Ectodermal cell (in vitro differentiated cells): Measurements from ENCODE around the gene EIF3A.

Experiments used
- H3K27ac ChIP-seq: 2 replicates; pipeline ENCODE4 v1.7.0; 2013; ENCODE audit warnings: mild to moderate bottlenecking, low read depth, low read length; ENCODE audit not compliant: insufficient read depth, poor library complexity, severe bottlenecking
- H3K27me3 ChIP-seq: 2 replicates; pipeline ENCODE4 v1.7.0; 2013; ENCODE audit warnings: mild to moderate bottlenecking, low read length; ENCODE audit not compliant: insufficient read depth, control insufficient read depth, poor library complexity, severe bottlenecking
- H3K36me3 ChIP-seq: one replicate; pipeline ENCODE4 v1.7.0; 2013; ENCODE audit warnings: low read length; ENCODE audit not compliant: control insufficient read depth, insufficient read depth
- H3K4me1 ChIP-seq: one replicate; pipeline ENCODE4 v1.7.0; 2013; ENCODE audit warnings: low read length; ENCODE audit not compliant: control insufficient read depth, insufficient read depth
- H3K4me3 ChIP-seq: 2 replicates; pipeline ENCODE4 v1.7.0; 2013; ENCODE audit warnings: low read depth, low read length, control low read depth; ENCODE audit not compliant: insufficient read depth
- H3K9me3 ChIP-seq: 2 replicates; pipeline ENCODE4 v1.7.0; 2013; ENCODE audit warnings: mild to moderate bottlenecking, low read length, moderate library complexity; ENCODE audit not compliant: control insufficient read depth
- WGBS, 2 experiments: methylation state at CpG; one replicate each; pipeline ENCODE4 v1.1.7; 2013; ENCODE audit warnings: missing lambda C conversion rate in 2 of 2; 5-methylcytosine and 5-hydroxymethylcytosine counted together

EIF3A gene

GRCh38 chr10:119020627-119020946 is 60.0 kb downstream of the EIF3A start:
- no peaks in the 10 kb centered on the region for H3K36me3 ChIP-seq
- no peaks in the 10 kb centered on the region for H3K27me3 ChIP-seq
- 82 to 86% methylated on average over 2 of the region's 2 CpGs for WGBS, 2 experiments
- no peak overlapping the region for H3K27ac ChIP-seq
- H3K4me1 ChIP-seq, result no peaks in the 10 kb centered on the region
- H3K4me3 ChIP-seq, result no peak overlapping the region
- H3K9me3 ChIP-seq, result no peaks in the 10 kb centered on the region

- no peak overlapping the region for H3K4me3 ChIP-seq
- no peaks in the 10 kb centered on the region for H3K27me3 ChIP-seq
- 92 to 97% methylated on average over 3 of the region's 4 CpGs for WGBS, 2 experiments
- no peak overlapping the region for H3K27ac ChIP-seq
- no peaks in the 10 kb centered on the region for H3K9me3 ChIP-seq
- H3K4me1 ChIP-seq, result no peaks in the 10 kb centered on the region
- no peaks in the 10 kb centered on the region for H3K36me3 ChIP-seq
Observed at GRCh38 chr10:119007211-119007574, 73.4 kb downstream of the EIF3A start.

GRCh38 chr10:119006451-119007210 is 74.0 kb downstream of the EIF3A start:
- Histone ChIP-seq H3K4me3 (no peak overlapping the region), H3K27ac (no peak overlapping the region)
- WGBS, 2 experiments, result 85 to 86% methylated on average over 9 of the region's 9 CpGs

GRCh38 chr10:119005362-119006043 is 75.1 kb downstream of the EIF3A start:
- H3K9me3 ChIP-seq, result no peaks in the 10 kb centered on the region
- 94 to 95% methylated on average over 9 of the region's 9 CpGs for WGBS, 2 experiments
- H3K4me3 ChIP-seq, result no peak overlapping the region
- H3K4me1 ChIP-seq, result no peaks in the 10 kb centered on the region
- no peaks in the 10 kb centered on the region for H3K36me3 ChIP-seq
- H3K27me3 ChIP-seq, result no peaks in the 10 kb centered on the region
- H3K27ac ChIP-seq, result no peak overlapping the region

More at GRCh38 chr10:119006451-119007210, 74.0 kb downstream of the EIF3A start:
- H3K9me3 ChIP-seq, result no peaks in the 10 kb centered on the region
- H3K36me3 ChIP-seq, result no peaks in the 10 kb centered on the region
- no peaks in the 10 kb centered on the region for H3K4me1 ChIP-seq
- no peaks in the 10 kb centered on the region for H3K27me3 ChIP-seq

GRCh38 chr10:119003572-119004289 is 76.9 kb downstream of the EIF3A start:
- 79 to 85% methylated on average over 7 of the region's 7 CpGs for WGBS, 2 experiments
- Histone ChIP-seq H3K36me3 (no peaks in the 10 kb centered on the region), H3K27ac (no peak overlapping the region), H3K9me3 (no peaks in the 10 kb centered on the region), H3K4me1 (no peaks in the 10 kb centered on the region), H3K27me3 (no peaks in the 10 kb centered on the region), H3K4me3 (no peak overlapping the region)

- no peaks in the 10 kb centered on the region for H3K27me3 ChIP-seq
- 93 to 94% methylated on average over 10 of the region's 10 CpGs for WGBS, 2 experiments
- no peak overlapping the region for H3K4me3 ChIP-seq
Observed at GRCh38 chr10:119001717-119002500, 78.7 kb downstream of the EIF3A start.

GRCh38 chr10:118998183-118998582 is 82.4 kb downstream of the EIF3A start:
- no peaks in the 10 kb centered on the region for H3K4me1 ChIP-seq
- H3K4me3 ChIP-seq, result no peak overlapping the region
- H3K9me3 ChIP-seq, result no peaks in the 10 kb centered on the region
- H3K27me3 ChIP-seq, result no peaks in the 10 kb centered on the region
- no peak overlapping the region for H3K27ac ChIP-seq
- 85 to 86% methylated on average over 5 of the region's 5 CpGs for WGBS, 2 experiments
- H3K36me3 ChIP-seq, result no peaks in the 10 kb centered on the region

More at GRCh38 chr10:119001717-119002500, 78.7 kb downstream of the EIF3A start:
- Histone ChIP-seq H3K36me3 (no peaks in the 10 kb centered on the region), H3K9me3 (no peaks in the 10 kb centered on the region), H3K27ac (no peak overlapping the region), H3K4me1 (no peaks in the 10 kb centered on the region)

GRCh38 chr10:118997379-118997778 is 83.2 kb downstream of the EIF3A start:
- WGBS, 2 experiments, result 94 to 95% methylated on average over 2 of the region's 2 CpGs
- no peaks in the 10 kb centered on the region for H3K4me1 ChIP-seq
- H3K4me3 ChIP-seq, result no peak overlapping the region
- H3K36me3 ChIP-seq, result no peaks in the 10 kb centered on the region
- no peaks in the 10 kb centered on the region for H3K27me3 ChIP-seq
- no peak overlapping the region for H3K27ac ChIP-seq
- H3K9me3 ChIP-seq, result no peaks in the 10 kb centered on the region

- Histone ChIP-seq H3K27ac (no peak overlapping the region), H3K4me1 (no peaks in the 10 kb centered on the region), H3K9me3 (no peaks in the 10 kb centered on the region), H3K36me3 (no peaks in the 10 kb centered on the region), H3K4me3 (no peak overlapping the region), H3K27me3 (no peaks in the 10 kb centered on the region)
- 91 to 93% methylated on average over 10 of the region's 10 CpGs for WGBS, 2 experiments
Observed at GRCh38 chr10:118995739-118996138, 84.9 kb downstream of the EIF3A start.
